NCI-H1694 treated with DMSO at 0.1 percent for 48 hours (cell line): ENCODE data around the gene C2CD4D.

ENCODE experiments used
- DNase-seq: peaks from one replicate; lab custom pipeline; 2025; lab: John Stamatoyannopoulos, UW

C2CD4D gene

DNA sequence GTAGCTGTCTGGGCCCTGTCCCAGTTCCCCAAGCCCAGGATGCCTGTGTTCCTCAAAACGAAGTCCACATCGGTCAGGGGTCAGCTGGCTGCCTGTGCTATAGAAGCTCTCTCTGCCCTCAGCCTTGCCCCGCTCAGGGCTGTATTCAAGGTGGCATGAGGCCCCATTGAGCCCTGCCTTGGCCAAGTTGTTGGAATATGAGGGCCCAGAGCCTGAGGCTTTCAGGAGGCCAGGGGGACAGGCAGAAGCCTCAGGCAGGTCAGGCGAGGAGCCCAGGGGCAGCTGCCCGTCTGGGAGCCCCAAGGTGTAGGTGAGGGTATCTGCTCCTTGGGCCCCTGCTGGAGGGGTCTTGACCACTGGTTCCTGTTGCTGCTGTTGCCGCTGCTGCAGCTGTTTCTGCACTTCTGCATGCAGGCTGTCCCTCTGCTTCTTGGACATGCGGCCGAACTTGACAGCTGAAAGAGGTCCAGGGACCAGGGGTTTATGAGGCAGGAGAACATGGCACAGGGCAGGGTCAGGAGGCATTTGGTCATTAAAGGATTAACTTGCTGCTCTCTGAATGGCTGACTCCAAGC lies 24.6 kb downstream of the C2CD4D start:
- no peak for DNase-seq

DNA sequence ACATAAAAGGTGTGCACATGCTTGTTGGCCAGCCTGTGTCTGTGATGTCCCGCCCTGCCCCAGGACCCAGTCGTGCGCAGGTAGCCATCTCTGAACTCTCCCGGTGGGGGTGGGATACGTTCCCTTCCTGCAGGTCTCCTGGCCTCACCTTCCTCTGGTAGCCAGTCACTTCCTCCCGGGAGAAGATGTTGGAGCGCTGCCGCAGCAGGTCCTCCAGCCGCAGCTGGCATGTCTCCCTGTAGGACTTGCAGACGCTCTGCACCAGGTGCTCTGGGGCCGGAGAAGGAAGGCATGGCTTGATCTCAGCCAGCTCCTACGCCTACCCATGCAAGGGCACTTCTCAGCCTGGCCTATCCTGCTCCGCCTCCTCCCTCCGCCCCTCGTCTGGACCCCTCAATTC lies 25.2 kb downstream of the C2CD4D start:
- no peak for DNase-seq

DNA sequence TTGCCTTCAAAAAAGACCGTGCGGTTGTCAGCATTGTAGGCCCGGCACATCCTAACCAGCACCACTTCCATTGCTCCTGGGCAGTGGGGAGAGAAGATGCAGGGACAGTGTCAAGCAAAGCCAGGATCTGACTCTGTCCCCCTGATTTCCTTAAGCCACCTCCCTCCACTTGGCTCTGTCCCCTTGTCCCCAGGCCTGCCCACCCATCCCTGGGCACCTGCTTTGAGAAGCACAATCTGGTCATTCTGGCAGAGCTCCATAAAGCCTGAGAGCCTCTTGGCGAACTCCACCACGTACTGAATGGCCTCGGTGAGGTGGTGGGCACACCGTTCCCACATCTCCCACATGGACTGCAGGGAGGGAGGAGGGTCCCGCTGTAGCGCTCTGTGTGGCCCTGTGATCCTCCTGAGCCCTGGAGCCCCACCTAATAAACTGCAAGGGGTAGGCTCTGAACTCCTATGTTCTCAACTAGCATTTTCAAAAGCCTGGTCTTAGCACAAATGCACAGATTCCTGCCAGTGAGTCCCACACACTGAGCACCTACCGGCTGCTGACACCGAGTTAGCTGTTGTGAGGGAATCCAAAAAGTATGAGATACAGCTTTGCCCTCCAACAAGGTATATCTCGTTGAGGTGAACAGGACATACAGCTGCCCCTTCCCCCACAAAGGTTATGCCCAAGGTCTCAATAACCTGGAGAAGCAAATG lies 26.2 kb downstream of the C2CD4D start:
- no peak for DNase-seq

DNA sequence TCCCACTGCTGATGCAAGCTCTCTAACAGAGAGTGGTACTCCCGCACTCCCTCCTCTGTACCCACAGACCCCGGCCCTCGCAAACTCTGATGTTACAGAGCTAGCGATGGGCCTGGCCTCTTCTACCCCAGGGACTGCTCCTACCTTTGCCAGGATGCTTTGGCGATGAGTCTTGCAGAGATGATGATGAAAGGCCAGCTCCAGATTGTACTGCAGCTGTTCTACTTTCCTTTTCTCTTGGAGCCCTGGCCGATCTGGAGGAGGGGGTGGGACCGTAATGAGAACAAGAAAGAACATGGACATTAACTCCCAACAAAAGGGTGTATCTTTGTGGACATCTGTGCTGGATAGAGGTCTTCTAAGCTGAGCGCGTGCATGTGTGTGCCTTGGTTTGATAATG lies 28.4 kb downstream of the C2CD4D start:
- DNase-seq = no peak

DNA sequence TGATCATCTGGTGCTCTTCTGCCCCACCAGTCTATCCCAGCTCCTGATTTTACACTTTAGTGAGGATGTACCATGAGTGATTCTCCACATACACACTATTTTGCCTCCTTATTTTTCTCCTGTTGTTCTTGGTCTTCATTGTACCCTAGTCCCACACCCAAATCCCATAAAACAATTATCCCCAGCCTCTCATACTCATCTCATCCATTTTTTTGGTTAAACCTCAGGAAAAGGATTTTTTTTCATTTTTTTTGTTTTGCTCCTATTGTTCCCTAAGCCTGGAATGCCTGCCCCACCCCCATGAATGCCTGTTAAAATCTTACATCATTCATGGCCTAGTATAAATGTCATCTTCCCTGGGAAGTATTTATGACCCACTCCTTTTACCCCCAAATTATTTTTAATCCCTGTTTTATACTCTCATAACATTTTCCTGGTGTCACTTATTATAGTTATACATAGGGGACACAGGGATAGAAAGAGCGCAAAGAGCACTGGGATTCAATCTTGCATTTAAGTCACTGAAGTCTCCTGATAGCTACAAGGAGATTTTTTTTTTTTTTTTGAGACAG lies 29.5 kb downstream of the C2CD4D start:
- DNase-seq = no peak

DNA sequence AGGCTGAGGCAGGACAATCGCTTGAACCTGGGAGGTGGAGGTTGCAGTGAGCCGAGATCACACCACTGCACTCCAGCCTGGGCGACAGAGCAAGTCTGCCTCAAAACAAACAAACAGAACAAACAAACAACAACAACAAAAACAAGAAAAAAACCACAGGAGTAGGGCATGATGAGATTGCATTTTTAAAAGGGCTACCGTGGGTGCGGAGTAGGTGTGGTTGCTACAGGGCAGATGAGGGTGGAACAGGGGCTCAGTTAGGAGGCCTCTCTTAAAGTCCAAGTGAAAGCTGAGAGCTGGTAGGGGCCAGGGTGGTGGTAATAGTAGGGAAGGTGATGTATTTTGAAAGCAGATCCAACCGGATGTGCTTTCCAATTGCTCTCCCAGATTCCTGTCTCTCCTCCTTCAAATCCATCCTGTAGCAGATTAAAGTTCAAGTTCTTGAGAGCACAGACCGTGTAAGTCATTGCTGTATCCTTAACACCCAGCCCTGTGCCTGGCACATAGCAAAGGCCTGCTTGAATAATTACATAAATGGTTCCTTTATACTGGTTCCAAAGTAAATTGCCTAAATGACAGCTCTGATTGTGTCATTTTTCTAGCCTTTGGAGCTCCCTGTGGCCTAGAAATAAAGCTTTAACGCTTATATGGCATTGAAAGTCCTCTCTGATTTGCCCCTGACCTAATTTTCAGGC lies 30.2 kb downstream of the C2CD4D start:
- DNase-seq = no peak

DNA sequence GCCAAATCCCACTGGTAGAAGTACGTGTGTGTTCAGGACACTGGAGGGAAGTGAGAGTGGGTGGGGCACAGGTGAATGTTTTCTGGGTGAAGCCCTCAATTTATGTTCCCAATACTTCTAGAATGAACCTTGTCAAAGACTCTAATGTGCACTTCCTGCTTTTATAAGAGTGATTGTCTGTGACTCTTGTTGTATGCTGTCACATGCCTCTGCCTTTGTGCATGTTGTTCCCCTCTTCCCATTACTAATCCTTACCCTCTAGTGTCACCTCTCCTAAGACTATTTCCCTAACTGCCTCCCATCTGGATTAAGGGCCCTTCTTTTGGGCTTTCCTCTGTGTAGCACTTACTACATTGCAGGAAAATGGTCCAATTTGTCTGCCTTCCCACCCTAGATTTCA lies 31.9 kb downstream of the C2CD4D start:
- no peak for DNase-seq

DNA sequence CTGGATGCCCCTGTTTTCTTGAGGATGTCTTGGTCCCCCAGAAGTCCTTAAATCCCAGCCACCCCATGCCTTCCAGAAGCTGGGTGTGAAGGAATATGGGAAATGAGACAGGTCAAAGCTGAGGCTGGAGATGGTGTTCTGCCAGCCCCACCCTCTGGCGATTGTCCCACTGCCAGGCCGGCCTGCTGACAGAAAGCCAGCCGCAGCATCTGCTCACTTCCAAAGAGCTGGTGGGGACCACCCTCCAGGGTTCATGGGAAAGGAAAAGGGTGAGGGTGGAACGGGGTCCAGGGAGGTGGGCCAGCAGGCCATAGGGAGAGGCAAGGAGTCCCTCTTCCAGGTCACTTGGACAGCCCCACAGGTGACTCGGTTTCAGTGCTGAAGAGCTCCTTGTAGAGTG lies 32.5 kb downstream of the C2CD4D start:
- no peak for DNase-seq

DNA sequence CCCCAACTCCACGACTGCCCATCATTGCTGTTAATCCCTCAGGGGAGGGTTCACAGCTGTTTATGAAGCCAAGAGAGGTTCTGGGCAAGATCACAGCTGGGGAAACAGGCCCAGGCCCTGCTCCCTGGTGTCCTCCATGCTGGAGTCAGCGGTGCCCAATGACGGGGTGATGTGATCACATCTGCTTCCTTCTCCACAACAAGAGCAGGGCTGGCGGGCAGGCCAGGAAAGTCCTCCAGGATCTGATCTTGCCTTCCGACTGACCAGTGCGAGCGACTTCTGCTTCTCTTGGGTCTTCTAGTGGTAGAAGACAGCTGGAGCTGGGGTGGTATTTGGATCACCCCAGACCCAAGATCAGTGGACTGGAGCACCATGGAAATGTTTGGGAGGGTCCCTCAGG lies 33.5 kb downstream of the C2CD4D start:
- no peak for DNase-seq

DNA sequence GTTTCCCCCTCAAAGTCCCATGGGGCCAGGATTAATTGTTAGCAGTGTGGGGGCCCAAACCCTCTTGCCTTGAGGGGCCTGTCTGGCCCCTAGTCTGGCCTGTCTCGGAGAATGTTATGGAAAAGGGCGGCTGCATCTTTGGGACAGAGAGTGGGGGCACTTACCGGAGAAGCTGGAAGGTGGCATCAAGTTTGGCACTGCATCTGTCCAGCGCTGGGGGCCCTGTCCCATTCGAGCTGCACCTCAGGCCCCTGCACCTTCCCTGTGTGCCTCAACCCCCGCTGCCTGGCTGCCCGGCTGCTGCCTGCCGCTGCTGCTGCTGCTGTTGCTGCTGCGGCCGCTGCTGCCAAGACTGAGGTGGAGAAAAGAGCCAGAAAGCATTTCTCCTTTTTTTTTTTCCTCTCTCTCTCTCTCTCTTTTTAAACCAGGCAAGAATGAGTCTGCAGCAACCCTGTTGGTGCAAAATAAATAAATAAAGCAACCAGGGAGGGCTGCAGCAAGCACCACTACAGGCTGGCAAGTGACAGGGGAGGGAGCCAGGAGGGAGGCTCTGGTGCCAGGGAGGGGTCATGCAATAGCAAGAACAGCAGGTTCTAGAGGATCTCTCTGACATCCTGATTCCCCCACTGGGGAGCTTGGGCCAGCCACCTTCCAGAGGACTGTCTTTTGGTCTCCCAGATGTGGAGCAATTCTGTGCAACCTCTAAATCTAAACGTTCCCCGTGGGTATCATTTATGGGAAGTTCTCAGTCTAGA lies 34.4 kb downstream of the C2CD4D start, which contains the start of gene LINGO4:
Gene LINGO4, minus strand, starts transcription at position 354 of the 755 bp plus-strand sequence. CDS start 2,715 bp downstream, outside the sequence.
- no peak for DNase-seq

DNA sequence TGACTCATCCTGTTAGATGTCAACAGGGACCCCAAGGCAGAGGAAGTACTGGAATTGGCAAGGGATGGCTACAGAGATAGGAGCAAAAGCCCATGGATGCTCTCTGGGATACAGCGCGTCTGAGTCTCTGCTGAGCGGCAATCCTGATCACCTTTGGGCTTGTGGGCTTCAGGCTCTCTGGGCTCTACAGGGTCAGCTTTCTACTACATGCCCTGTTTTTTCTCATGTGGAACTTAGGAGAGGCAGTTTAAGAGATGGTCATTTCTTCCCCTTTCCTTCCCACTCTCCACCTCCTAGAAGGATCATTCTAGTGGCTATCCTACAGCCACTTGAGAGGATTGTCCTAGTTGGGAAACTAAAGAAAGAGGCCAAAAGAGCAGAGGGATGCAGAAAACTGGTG lies 35.7 kb downstream of the C2CD4D start:
- no peak for DNase-seq

DNA sequence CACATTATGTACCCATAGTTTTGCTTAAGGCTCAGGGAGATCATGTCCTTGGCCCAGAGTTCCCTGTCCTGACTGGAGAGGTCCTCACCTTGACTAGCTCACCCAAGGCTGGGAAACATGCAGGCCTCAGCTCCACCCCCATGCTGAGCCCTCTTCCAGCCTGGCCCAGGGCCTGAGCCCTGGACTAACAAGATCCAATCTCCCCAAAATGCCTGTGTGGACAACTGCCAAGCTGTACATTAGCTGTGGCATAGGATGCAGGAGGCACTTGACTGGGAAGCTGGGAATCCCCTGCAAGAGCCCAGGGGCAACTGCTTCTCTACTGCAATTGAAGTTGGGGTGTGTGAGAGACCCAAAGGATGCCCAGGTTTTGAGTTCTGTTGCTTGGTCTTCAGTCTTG lies 36.5 kb downstream of the C2CD4D start:
- DNase-seq = no peak

DNA sequence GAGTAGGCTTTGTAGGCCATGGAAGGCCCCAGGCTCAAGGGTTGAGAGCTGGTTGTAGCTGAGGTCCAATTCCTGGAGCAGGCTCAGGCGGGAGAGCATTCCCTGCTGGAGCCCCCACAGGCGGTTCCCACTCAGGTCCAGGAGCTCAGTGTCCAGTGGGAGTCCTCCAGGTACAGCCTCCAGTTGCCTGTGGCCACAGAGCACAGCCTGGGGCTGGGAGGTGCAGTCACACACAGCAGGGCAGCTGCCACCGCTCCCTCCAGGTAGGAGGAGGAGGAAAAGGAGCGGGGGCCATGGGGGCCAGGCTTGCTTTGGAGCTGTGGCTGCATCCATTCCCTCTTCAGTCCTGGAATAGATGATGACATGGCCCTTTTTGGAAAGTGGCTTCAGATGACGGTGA lies 37.2 kb downstream of the C2CD4D start:
- DNase-seq = no peak

DNA sequence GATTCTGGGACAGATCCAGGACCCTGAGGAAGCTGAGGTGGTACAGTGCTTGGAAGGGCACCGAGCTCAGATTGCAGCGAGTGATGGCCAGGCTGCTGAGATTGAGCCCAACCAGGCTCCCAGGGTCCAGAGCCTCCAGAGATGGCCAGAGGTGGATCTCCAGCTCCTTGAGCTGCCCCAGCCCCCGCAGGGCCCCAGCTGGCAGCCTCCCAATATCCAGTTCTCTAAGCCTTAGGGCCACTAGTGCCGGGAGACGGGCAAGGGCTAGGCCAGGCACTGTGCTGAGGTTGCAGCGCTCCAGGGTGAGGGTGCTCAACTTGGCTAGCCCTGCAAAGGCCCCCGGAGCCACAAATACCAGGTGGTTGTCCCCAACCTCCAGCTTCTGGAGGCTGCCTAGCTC lies 37.8 kb downstream of the C2CD4D start:
- DNase-seq = no peak

DNA sequence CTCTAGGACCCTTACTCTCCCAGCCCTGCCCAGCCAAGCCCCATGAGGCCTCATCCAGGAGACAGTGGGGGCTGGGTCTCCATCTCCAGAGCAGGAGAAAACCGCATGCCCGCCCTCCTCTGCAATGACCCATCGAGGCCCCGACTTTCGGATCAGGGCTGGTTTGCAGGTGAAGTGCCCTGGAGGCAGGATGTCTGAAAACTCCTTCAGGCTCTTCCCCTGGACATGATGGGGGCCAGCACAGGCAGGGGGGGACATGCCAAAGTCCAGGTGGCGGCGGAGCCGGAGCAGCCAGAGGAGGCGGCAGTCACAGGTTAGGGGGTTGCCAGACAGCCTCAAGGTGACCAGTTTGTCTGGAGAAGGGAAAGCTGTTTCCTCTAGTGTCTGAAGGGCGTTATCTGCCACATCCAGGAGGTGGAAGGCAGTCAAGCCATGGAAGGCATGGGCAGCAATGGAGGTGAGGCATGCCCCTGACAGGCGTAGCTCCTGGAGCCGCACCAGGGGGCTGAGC lies 38.3 kb downstream of the C2CD4D start:
- DNase-seq = no peak

DNA sequence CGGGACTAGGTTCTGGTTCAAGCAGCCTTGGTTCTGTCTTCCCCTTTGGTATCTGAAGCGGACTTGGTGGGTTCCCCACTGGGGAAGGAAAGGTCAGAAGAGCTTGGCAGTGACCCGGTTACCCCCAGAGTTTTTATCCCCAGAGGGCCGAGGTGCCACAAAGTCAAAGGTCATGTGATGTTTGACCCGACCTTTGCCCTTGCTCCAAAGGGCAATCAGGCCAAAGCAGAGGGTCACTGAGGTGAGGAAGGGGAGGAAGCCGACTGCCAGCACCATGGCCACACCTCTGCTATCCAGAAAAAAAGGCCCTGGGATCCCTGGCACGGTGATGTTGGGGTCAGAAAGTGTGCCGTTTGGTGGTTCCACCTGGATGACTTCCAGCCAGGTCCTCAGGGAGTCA lies 38.8 kb downstream of the C2CD4D start:
- DNase-seq = no peak

DNA sequence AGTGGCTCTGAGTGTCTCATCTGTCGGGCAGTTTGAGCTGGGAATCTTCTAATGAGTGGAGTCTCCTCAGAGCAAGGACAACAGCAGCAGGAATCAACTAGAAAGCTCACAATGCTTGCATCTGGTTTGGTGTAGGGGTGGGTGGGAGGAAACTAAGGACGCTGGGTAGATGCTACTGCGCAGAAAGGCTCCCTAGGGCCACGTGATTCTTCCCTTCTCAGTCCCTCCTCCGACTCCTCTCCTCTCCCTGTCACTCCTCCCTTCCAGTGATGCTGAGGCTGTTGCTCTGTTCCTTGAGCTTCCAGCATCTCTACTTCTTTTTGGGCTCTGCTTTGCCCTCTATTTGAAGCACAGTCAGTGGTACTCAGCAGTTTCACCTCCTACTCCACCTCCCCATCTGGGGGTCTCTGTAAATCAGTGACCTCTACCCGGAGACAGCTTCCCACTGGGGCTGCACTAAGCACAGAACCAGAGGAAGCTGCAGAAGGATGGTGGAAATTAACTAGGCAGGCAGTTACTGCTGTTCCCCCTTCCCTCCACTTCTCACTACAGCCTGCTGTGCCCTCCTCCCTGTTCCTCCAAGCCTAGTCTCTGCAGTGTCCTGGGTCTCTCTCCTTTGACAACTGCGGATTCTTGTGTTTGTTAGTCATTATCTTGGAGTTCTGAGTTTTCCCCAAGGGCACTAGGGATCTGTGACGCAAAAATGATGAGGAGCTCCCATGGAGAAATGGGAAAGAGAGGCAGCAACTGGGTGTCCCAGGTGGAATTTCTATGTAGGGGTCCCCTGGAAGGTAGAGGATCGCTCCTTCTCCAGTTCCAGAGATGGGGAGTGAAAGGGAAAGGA lies 40.2 kb downstream of the C2CD4D start:
- DNase-seq = no peak

DNA sequence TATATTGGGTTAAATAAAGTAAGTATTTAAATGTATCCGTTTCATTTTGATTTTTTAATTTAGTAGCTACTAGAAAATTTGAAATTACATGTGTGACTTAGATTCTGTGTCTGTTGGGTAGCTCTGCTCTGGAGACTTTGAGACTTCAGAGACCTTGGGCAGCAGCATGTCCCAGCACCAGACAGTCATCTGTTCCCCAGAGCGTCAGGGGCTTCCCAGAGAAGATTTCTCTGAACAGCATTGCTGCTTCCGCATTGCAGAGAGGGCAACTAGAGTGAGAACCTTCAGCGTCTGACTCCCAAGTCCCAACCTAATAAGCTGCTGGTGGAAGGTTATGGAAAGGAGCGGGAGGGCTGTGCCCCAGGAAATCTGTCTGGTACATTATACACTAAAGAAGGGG lies 41.0 kb downstream of the C2CD4D start:
- DNase-seq = no peak

DNA sequence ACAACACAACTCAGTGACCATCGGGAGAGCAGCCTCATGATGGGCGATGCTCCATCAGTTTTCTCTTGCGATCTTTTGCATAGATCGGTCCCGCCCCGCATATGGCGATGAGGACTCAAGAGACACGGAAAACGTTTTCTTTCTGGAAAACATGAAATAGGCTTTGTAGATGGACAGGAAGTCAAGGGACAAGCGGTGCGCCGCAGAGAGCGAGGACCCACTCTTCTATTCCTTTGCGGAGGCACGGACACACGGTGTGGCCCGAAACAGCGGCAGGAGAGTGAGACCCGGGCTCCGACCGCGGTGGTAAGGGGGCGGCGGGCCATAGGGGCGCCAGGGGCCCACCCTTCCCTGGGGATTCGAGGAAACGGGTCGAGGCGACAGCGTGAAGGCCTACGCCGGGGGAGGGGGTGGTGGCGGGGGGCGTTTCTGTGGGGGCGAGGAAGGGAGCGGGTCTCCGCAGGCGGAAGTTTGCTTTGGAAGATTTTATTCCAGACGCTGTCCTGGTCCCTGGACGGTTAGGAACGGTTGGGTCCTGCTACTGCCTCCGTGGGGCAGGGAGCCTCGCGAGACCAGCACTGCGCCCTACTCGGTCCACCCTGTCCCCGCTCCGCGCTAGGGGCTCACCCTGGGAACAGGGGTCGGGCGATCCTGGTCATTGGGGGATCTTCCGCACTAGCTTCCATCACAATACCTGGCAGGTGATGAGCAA lies 48.5 kb downstream of the C2CD4D start:
- DNase-seq = no peak
